Skeletal muscle cell (primary cell): ENCODE results near the gene CHN1.

Experiments used
- DNase-seq: peaks from one replicate; pipeline ENCODE4 v3.0.0-alpha.2; 2010; ENCODE audit warnings: low read depth
- H3K4me3 ChIP-seq: 2 replicates; pipeline ENCODE4 v1.5.1; 2011; ENCODE audit warnings: low read depth, mild to moderate bottlenecking, control low read depth, low read length, moderate library complexity

The CHN1 gene

GRCh38 chr2:174949988-174950687 lies 55.0 kb downstream of the CHN1 start:
- no peak for DNase-seq
- no peak overlapping the region for H3K4me3 ChIP-seq

- H3K4me3 ChIP-seq = no peak overlapping the region
- DNase-seq = no peak
Measured at GRCh38 chr2:174945601-174946260, 59.5 kb downstream of the CHN1 start.

GRCh38 chr2:174939046-174939445 lies 66.1 kb downstream of the CHN1 start:
- no peak overlapping the region for H3K4me3 ChIP-seq
- DNase-seq = peak; percentile 39

- H3K4me3 ChIP-seq = no peak overlapping the region
- DNase-seq = peak; percentile 45
Measured at GRCh38 chr2:174931724-174932123, 73.5 kb downstream of the CHN1 start.

- no peak for DNase-seq
- no peak overlapping the region for H3K4me3 ChIP-seq
Measured at GRCh38 chr2:174929786-174930185, 75.4 kb downstream of the CHN1 start.

GRCh38 chr2:174925046-174925784 lies 80.0 kb downstream of the CHN1 start:
- no peak for DNase-seq
- no peak overlapping the region for H3K4me3 ChIP-seq

- no peak overlapping the region for H3K4me3 ChIP-seq
- DNase-seq = no peak
Measured at GRCh38 chr2:174924061-174924693, 81.0 kb downstream of the CHN1 start.

- DNase-seq = no peak
- H3K4me3 ChIP-seq = no peak overlapping the region
Measured at GRCh38 chr2:174919947-174920595, 85.1 kb downstream of the CHN1 start.

- H3K4me3 ChIP-seq = no peak overlapping the region
- DNase-seq = no peak
Measured at GRCh38 chr2:174918886-174919526, 86.2 kb downstream of the CHN1 start.

GRCh38 chr2:174916270-174916930 lies 88.8 kb downstream of the CHN1 start:
- no peak overlapping the region for H3K4me3 ChIP-seq
- DNase-seq = no peak

GRCh38 chr2:174914853-174915760 lies 90.1 kb downstream of the CHN1 start:
- no peak overlapping the region for H3K4me3 ChIP-seq
- DNase-seq = no peak

- DNase-seq = no peak
- no peak overlapping the region for H3K4me3 ChIP-seq
Measured at GRCh38 chr2:174908284-174908683, 96.9 kb downstream of the CHN1 start.

GRCh38 chr2:174903264-174903556 lies 102.0 kb downstream of the CHN1 start:
- DNase-seq = no peak

GRCh38 chr2:174902506-174903263 lies 102.5 kb downstream of the CHN1 start:
- no peak overlapping the region for H3K4me3 ChIP-seq
- no peak for DNase-seq

More at GRCh38 chr2:174903264-174903556, 102.0 kb downstream of the CHN1 start:
- H3K4me3 ChIP-seq = no peak overlapping the region

GRCh38 chr2:174901075-174901474 lies 104.1 kb downstream of the CHN1 start:
- no peak overlapping the region for H3K4me3 ChIP-seq
- no peak for DNase-seq

GRCh38 chr2:174897286-174897685 lies 107.9 kb downstream of the CHN1 start:
- no peak overlapping the region for H3K4me3 ChIP-seq
- DNase-seq = no peak

GRCh38 chr2:174893018-174893417 lies 112.2 kb downstream of the CHN1 start:
- no peak for DNase-seq
- no peak overlapping the region for H3K4me3 ChIP-seq
